NCI-H524 treated with DMSO at 0.1 percent for 48 hours (cell line): ENCODE results near the gene CAMK2A.
A peak's percentile ranks its signal among the peaks of the same experiment; 100 is the strongest.

Experiments used
- DNase-seq: peaks from one replicate; lab custom pipeline; 2025; lab: John Stamatoyannopoulos, UW

The CAMK2A gene

DNA sequence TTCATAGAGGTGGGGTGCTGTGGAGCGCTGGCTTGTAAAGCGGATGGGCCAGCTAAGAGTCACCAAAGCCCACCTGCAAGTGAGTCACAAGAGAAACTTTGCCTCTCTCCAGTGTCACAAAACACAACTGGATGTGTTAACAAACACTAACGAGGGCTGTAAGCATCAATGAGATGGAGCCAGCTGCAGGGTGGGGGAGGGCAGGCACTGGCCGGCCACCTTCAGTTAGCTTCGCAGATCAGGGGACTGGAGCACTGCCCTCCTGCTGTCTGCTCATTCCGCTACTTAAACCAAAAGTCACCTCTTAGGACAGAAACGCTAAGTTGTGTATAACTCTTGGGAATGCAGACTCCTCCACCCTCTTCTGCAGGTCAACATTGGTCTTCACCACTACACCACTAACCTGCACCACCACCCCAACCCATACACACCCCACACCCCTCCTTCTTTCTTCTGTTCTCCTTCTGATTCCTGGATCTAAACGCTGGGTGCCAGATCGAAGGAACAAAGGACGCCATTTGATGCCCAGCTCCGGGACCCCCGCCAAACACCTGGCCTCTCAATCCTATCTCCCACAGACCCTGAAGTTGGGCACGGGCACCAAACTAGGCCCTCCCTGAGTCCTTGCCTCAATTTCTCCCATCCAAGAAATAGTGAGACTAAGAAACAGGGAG lies 11.1 kb upstream of the CAMK2A start:
- no peak for DNase-seq

DNA sequence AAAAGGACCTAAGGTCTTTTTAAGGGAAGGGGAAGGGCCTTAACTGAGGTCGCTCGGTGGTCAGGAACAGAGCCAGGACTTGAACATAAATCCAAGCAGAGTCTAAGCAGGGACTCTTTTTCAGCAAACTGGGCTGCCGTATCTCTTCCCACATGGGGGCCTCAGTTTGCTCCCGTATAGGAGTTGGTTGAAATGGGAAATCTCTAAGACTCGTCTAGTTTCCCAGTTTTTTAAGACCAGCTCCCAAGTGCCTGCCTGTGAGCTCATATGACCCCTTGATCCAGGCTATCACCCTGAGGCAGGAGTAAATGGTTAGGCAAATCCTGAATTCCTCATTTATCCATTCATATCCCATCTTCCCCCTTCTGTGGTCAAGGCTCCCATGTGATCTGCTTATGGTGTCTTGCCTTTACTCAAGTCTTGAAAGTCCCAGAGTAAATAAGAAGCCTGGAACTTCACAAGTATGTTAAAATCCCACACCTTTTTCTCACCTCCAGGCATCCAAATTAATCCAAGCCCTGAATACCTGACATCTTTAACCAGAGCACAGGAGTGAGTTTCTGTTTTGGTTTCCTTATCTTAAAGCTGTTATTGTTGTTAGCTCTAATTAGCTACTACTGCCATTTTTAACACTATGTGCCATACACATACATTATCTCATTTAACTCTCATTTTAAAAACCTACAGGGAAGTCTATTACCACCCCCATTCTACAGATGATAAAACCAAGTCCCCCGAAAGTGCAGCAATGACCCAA lies 10.2 kb upstream of the CAMK2A start:
- no peak for DNase-seq

DNA sequence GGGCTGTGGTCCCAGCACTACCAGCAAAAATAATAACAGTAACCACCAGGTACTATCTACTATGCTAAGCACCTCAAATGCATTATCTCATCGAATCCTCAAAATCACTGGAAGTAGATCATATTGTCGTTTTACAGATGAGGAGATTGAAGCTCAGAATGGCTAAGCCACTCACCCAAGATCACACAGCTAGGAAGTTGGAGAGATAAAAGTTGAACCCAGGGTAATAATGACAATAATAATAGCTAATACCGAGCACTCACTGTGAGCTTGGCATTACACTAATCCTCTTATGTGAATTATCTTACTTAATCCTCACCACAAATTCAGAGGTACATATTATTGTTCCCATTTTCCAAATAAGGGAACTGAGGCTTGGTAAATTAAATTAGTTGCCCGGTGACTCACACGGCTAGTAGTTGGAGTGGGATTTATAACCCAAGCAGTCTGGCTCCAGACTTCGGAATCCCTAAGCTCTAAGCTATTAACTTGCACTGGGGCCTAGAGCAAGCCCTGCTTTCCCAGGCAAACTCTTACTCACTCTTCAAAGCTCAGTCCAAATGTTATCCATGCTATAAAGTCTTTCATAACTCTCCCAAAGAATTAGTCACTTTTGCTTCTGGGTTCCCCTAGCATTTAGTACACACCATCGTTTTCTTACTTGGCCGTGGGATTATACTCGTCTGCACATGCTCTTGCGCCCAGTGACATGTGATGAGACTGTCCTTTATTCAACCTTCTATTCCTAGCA lies 9.3 kb upstream of the CAMK2A start:
- DNase-seq, result peak; percentile 20

DNA sequence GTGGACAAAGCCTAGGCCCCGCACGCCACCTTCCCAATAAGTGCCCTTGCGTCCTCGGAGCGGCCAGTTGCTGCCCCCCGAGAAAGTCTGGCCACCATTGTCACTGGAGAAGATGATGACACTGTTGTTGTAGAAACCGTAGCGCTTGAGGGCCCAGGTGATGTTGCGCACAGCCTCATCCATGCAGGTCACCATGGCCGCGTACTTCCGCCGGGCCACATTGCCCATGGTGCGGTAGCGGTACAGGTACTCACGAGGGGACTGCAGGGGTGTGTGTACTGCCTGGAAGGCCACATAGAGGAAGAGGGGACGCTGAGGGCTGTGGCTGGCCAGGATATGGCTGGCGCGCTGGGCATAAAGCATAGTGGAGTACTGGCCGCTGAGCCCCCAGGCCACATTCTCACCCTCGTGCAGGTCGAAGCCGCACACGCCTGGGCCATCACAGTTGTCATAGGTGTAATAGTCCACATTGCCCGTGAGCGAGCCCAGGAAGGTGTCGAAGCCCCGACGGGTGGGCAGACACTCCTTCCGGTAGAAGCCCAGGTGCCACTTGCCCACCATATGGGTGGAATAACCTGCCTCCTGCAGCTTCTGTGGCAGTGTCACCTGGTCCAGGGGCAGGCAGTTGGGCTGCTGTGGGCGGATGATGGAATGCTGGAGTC lies 8.5 kb upstream of the CAMK2A start:
- no peak for DNase-seq

DNA sequence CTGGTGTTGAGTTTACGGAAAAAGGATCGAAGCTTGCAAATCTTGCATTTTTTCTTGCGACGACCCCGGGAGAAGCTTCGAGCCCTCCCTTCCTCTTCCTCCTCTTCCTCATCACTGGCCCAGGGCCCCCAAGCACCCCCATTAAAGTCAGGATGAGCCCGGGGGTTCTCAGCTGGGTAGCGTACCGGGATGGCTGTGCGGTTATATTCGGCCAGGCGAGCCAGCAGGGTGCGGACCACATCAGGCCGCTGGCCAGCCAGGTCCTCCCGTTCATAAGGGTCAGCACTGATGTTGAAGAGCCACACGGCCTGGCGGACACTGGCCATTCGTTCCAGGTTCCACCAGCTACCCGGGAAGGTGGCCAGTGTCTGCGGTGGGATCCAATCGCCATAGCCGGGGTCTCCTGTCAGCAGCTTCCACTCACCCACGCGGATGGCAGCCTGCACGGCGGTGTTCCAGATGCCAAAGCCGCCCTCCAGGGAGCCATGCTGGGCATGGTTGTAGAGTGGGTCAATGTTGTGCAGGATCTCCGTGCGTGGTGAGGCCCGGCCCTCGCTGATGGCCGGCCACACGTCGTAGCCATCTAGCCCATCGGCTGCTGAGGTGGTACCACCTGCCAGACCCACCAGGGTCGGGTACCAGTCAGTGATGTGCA lies 7.8 kb upstream of the CAMK2A start:
- no peak for DNase-seq

DNA sequence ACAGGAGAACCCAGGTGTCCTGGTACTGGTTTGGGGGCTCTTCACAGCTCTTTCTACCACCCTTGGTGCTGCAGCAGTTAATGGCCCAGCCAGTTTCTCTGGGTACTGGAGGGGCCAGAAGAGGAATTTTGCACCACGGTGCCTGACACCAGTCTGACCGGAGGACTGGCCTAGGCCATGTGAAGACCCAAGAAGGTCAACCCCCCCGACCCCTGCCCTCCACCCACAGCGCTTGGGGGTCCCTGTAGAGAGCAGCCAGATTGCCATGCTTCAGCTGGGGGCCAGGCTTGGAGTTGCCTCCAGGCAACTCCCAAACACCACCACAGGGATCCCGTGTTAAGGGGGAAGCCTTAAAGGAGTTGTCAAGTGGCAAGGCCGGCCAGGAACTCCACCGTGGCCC lies 6.9 kb upstream of the CAMK2A start:
- DNase-seq, result no peak

DNA sequence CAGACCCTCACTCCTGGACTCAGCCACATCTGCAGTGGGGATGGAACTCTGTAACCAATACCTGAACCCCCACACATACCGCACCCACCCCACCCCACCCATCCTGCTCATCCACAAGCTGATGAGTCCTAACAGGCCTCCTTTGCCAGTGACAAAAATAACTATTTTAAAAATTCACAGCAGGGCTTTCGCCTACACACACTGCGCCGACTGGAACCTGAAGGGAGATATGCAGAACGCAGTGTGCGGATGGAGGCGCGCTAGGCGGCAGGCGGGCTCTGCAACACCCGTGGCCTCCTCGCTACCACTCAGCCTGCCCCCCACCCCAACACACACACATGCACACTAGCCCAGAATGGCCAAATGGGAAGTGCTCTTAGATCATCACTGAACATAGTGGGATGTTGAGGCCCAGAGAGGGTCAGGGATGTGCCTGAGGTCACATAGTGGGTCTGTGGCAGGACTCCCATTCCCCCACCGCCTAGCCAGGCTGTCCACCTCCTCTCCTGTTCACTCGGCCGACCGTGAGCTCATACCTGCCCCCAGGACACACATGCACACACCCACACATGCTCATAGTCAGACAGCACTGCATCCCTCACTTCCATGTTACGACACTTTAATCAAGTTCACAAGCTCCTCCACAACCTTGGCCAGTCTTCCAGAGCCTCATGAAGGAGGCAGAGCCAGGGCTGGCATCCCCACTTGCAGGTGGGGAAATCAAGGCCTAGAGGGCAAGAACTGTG lies 6.3 kb upstream of the CAMK2A start:
- DNase-seq, result no peak

DNA sequence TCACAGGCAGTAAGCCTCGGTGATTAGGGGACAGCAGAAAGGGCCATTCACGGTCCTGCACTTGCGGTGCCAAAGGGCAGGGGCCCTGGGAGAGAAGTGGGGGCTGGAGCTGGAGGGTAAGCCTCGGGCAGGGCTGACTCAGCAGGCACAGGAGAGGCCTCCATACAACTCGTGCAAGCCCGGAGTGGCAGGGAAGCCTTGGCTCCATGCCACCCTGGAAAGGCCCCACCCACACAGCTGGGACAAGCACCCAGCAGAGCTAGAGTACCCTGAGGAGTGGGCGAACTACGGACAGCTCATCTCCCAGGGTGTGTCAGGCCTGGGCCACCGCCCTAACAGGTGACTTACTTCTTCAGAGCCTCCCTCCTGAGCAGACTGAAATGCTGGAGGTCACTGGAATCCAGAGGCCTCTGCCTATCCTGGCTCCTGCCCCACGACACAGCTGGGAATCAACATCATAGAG lies 5.6 kb upstream of the CAMK2A start:
- DNase-seq, result peak; percentile 9

DNA sequence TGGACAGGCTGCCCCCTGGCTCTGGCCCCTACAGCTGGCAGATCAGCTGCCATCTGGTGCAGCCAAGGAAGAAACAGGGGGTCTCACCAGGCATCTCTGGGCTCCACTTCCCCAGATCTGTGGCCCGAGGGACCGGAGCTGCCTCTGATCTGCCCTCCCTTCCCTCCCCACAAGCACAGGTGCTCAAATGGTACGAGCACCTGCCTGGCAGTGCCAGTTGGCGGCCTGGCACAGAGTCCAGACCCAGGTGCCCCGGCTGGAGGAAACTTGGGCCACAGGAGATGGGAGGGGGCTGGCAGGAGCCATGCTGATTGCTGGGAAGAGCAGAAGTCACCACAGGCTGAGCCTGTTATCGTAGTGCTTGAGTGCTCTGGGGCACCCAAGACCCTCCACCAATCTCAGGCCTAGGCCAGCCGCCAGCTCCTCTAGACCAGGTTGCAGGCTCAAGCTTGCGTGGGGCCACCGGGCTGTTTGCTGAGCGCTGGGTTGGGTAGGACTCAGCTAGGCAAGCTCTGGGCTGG lies 5.0 kb upstream of the CAMK2A start:
- no peak for DNase-seq

DNA sequence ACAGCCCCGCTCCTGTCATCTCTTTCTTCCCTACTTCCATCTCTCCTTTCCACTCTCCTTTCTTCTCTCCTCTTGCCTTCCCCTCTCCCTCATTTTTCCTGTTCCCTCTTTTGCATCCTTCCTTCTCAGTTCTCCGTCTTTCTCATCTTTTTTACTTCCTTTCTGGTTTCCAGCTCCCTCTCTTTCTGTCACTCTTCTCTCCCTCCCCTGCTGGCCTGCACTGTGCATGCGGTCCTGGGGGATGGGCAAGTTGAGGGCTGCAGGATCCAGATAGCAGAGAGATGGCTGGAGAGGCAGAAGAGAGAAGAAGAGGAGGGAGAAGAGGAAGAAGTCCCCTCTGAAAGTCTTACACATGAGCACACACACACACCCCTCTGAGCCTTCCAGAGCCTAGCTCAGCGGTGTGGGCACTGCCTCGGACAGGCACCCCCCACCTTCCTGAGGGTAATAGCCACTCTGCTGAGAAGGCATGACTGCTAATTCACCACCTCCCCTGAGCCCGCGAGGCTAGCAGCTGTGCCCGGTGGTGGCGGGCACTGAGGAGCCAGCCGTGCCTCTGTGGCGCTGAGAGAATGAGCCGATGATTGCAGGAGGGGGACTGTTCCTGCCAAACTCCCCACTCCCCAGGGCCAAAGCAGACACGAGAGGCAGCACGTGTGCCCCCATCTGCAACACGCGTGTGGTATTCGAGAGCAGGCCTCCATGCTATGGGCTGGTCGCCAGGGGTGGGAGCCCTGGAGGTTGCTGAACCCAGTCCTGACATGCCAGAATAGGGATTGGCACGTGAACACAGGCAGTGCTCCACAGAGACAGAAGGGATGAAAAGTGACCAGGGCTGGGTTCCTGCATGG lies 3.7 kb upstream of the CAMK2A start:
- DNase-seq, result no peak

DNA sequence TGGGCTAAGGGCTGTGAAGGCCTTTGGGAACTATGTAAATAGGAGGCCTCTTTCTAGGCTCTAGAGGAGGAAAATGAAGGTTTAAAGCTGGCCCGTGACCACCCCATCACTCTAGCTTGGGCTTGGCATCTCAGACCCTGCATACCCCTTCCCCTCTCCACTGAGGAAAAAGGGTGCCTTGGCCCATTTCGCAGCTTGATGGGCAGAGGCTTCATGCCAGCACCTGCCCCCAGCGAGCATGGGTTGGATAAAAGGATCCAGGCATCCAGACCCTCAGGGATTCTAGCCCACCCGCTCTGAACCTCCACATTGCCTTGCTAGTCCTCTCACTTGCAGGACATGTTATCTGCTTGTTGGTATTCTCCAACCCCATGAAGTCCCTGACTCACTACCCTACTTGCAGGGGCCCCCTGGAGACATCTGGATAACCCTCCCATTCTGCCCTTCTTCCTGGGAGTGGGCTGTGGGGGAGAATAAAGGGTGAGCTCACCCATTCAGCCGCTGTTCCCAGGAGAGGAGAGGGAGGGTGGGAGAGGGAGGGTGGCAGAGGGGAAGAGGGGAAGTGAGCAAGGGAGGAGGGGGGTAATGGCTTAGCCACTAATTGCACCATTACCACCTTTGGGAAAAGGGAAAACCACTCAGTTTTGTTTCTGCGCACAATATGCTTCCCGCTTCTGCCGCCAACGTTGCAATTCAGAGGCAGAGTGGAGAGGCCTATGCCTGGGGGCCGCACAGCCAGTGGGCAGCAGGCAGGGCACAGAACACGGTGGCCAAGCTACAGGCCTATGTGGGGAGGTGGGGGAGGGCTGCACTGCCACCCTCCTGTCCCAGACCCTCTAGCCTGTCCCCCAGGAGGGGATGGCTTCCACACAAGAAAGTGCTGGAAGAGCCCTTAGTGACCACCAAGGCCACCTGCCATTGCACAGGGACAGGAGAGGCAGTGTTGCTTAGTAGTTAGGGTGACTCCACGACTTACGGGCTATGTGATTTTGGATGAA lies 2.1 kb upstream of the CAMK2A start:
- DNase-seq, result no peak

DNA sequence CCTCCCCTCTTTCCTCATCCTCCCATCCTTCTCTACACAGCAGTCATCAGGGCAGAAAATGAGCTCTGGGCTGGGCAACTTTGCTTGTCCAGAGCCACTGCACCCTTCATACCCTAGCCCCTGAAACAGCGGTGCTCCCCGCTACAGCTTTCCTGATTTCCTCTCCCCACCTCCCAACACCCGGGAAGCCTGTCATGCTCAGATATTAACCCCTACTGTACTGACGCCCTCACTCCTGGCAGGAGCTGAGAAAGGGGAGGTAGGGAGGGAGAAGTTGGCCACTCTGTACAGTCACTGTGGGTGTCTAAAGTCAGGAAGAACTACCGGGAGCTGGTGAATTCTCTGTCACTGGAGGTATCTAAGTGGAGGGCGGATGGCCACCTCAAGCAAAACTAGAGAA lies 782 bp downstream of the CAMK2A start:
- DNase-seq, result no peak

DNA sequence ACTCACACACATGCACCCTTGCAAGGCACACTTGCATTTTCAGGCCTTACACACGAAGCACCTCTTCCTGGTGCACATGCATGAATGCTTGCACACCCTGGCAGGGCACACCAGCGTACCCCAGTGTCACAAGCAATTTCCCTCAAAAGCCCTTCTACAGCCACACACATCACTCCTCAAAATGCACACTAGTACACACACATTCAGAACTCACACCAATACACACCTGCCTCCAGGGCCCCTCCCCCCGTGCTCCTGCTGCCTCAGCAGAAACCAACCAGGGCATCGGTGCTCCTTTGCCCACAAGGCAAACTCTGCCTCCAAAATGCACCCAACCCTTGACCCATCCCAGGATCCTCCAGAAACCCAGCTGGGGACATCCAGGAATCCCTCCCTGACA lies 1.2 kb downstream of the CAMK2A start:
- no peak for DNase-seq

DNA sequence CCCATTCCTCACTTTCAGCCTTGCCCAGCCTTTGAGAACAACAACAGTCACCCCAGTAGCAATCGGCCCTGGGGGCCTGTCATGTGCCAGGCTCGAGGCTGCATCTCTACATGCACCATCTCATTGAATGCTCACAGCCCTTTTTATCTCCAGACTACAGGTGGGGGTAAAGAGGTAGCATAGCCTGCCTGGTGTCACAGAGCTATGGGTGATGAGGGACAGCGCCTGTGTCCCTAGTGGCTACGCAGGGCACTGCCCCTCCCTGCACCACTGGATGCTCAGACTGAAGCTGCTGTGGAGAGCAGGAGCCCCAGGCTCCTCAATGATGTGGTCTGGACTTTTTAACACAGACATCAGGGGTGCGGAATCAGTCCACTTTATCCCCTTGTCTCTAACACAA lies 2.8 kb downstream of the CAMK2A start:
- DNase-seq, result no peak

DNA sequence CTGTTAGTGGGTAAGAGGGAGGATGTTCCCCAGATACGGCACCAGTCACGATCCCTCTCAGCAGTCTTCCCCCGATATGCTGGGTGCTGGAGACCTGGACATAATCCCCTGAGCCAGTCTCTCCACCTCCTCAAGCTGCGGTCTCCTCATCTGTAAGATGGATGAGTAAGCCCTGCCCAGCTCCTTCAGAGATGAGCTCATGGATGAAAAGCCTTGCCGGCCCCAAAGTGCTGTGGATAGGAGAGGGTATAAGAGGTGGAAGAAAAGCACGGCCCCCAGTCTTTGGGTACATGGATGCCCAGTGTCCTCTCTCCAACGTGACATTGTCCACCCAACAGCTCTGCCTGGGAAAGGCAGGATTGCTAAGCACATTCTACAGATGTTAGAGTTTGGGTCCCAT lies 4.5 kb downstream of the CAMK2A start:
- DNase-seq, result no peak

DNA sequence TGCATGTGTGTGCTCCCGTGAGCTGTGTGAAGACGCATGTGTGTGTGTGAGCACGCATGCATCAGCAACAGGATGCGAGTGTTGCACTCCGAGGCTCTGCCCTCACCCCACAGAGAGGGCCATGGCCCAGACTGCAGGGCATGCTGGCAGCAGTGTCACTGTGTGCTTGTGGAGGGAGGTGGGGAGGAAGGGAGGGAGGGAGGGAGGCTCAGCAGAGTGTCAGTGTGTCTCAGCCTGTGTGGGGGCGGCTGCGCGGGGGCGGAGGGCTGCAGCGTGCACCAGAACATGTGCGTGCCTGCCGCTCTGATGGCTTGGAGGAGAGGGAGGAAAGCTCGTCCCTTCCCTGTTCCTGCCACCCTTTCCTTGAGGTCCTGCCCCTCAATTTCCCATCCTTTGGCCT lies 5.3 kb downstream of the CAMK2A start:
- DNase-seq, result no peak

DNA sequence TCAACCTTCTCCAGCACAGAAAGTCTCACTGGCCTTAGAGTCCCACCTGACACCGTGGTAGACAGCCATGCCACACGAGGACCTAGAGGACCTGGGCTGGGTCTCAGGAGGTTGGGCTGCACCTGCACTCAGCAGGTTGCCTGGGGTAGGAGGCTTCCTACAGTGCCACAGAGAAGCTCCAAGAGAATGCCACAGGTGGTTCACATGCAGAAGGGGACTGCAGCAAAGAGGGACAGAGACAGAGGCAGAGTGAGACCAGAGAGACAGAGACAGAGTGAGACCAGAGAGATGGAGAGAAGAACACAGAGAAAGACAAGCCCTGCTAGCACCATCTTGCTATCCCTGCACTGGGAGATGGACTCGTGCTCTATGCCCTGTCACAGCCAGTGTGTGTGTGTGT lies 5.7 kb downstream of the CAMK2A start:
- DNase-seq, result no peak

DNA sequence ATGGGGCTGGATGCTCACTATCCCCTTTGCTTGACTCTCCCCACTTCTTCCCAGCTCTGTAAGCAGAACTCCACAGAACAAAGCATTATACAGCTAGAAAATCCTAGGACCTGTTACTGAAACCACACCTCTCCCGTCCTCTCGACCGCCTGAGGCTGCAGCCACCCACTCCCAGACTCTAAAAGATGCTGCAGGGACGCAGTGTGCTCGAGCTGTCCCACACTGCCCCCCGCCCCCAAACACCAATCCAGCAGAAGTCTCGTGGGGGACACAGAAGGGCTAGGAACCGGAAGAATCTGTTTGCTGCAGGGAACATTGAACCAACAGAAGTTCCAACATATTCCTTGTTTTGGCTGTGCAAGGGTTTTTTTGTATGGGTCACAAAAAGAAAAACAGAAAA lies 7.6 kb downstream of the CAMK2A start:
- DNase-seq, result no peak
